SJSA1 (cell line): ENCODE data around the gene TOP3B. TPM values are rescaled to one million over a fixed set of nuclear protein-coding genes. Genes with fewer than 3 reads are reported as not detected.

ENCODE experiments used
- DNase-seq, 2 experiments: peaks; one replicate each; pipeline ENCODE4 v3.0.0-alpha.2; 2015 to 2020; ENCODE audit warnings: low spot score in 2 of 2, low read depth in 1 of 2
- H3K27ac ChIP-seq: fragments of 250-450 bp; sonication (Bioruptor Pico); 2 replicates; pipeline ENCODE4 v1.5.1; 2020; ENCODE audit warnings: mild to moderate bottlenecking, moderate library complexity
- H3K27me3 ChIP-seq: fragments of 250-450 bp; sonication (Bioruptor Pico); replicated peaks from 2 replicates; pipeline ENCODE4 v1.5.1; 2020; ENCODE audit warnings: mild to moderate bottlenecking, moderate library complexity
- H3K36me3 ChIP-seq: fragments of 250-450 bp; sonication (Bioruptor Pico); 2 replicates; pipeline ENCODE4 v1.5.1; 2020; ENCODE audit warnings: mild to moderate bottlenecking
- H3K4me1 ChIP-seq: fragments of 250-450 bp; sonication (Bioruptor Pico); replicated peaks from 2 replicates; pipeline ENCODE4 v1.6.1; 2021; ENCODE audit warnings: mild to moderate bottlenecking
- H3K4me3 ChIP-seq: fragments of 250-450 bp; sonication (Bioruptor Pico); 2 replicates; pipeline ENCODE4 v1.5.1; 2020; ENCODE audit warnings: mild to moderate bottlenecking
- H3K9me3 ChIP-seq: fragments of 250-450 bp; sonication (Bioruptor Pico); replicated peaks from 2 replicates; pipeline ENCODE4 v1.5.1; 2020; ENCODE audit warnings: mild to moderate bottlenecking
- total RNA-seq: library from RNA; depleted of rRNA; stranded (reverse); fragments of >200 nt; shearing (Covaris generic); gene quantifications from 2 replicates; pipeline ENCODE4 v1.2.3, GENCODE V29; 2014

TOP3B gene
- total RNA-seq, 1 experiment from 2014 or later = 34.3 TPM

- H3K36me3 ChIP-seq = no peaks in the 10 kb centered on the region
- no peaks in the 10 kb centered on the region for H3K4me1 ChIP-seq
- no peak overlapping the region for H3K4me3 ChIP-seq
- no peaks in the 10 kb centered on the region for H3K9me3 ChIP-seq
- peaks cover 24% of the 10 kb centered on the region for H3K27me3 ChIP-seq
- DNase-seq = no peak
- H3K27ac ChIP-seq = no peak overlapping the region
Observed at GRCh38 chr22:22020425-22020852, 37.9 kb upstream of the TOP3B start.

GRCh38 chr22:22019659-22020424 is 37.3 kb upstream of the TOP3B start:
- H3K27ac ChIP-seq = no peak overlapping the region
- no peak for DNase-seq
- no peaks in the 10 kb centered on the region for H3K4me1 ChIP-seq

GRCh38 chr22:22018825-22019658 is 36.5 kb upstream of the TOP3B start:
- no peak overlapping the region for H3K27ac ChIP-seq
- DNase-seq = no peak

More at GRCh38 chr22:22019659-22020424, 37.3 kb upstream of the TOP3B start:
- H3K36me3 ChIP-seq = no peaks in the 10 kb centered on the region
- H3K9me3 ChIP-seq = no peaks in the 10 kb centered on the region
- peaks cover 27% of the 10 kb centered on the region for H3K27me3 ChIP-seq
- no peak overlapping the region for H3K4me3 ChIP-seq

GRCh38 chr22:22015631-22016030 is 33.0 kb upstream of the TOP3B start:
- Histone ChIP-seq H3K27me3 (peaks cover 37% of the 10 kb centered on the region), H3K27ac (no peak overlapping the region), H3K9me3 (peaks cover 5% of the 10 kb centered on the region; the same call in 1 of the 2 replicates), H3K4me3 (no peak overlapping the region), H3K36me3 (no peaks in the 10 kb centered on the region), H3K4me1 (no peaks in the 10 kb centered on the region)
- no peak for DNase-seq

More at GRCh38 chr22:22018825-22019658, 36.5 kb upstream of the TOP3B start:
- H3K27me3 ChIP-seq = peaks cover 27% of the 10 kb centered on the region
- H3K9me3 ChIP-seq = no peaks in the 10 kb centered on the region
- no peaks in the 10 kb centered on the region for H3K4me1 ChIP-seq
- no peaks in the 10 kb centered on the region for H3K36me3 ChIP-seq
- no peak overlapping the region for H3K4me3 ChIP-seq

GRCh38 chr22:22014285-22014659 is 31.7 kb upstream of the TOP3B start:
- DNase-seq = no peak
- H3K4me3 ChIP-seq = no peak overlapping the region
- no peaks in the 10 kb centered on the region for H3K36me3 ChIP-seq
- no peak overlapping the region for H3K27ac ChIP-seq
- H3K9me3 ChIP-seq = peaks cover 5% of the 10 kb centered on the region; the same call in 1 of the 2 replicates
- peaks cover 47% of the 10 kb centered on the region for H3K27me3 ChIP-seq
- H3K4me1 ChIP-seq = no peaks in the 10 kb centered on the region

- no peaks in the 10 kb centered on the region for H3K4me1 ChIP-seq
- no peak for DNase-seq
- H3K27me3 ChIP-seq = peaks cover 51% of the 10 kb centered on the region
- H3K4me3 ChIP-seq = no peak overlapping the region
- H3K9me3 ChIP-seq = peaks cover 5% of the 10 kb centered on the region; the same call in 1 of the 2 replicates
- H3K27ac ChIP-seq = no peak overlapping the region
- no peaks in the 10 kb centered on the region for H3K36me3 ChIP-seq
Observed at GRCh38 chr22:22013559-22014284, 31.1 kb upstream of the TOP3B start.

GRCh38 chr22:22011964-22012363 is 29.4 kb upstream of the TOP3B start:
- H3K4me1 ChIP-seq = no peaks in the 10 kb centered on the region
- H3K27ac ChIP-seq = no peak overlapping the region
- H3K36me3 ChIP-seq = no peaks in the 10 kb centered on the region
- no peak overlapping the region for H3K4me3 ChIP-seq
- peaks cover 5% of the 10 kb centered on the region; the same call in 1 of the 2 replicates for H3K9me3 ChIP-seq
- peaks cover 43% of the 10 kb centered on the region for H3K27me3 ChIP-seq
- no peak for DNase-seq

GRCh38 chr22:22010358-22010757 is 27.8 kb upstream of the TOP3B start:
- no peak overlapping the region for H3K4me3 ChIP-seq
- peaks cover 31% of the 10 kb centered on the region for H3K27me3 ChIP-seq
- peaks cover 5% of the 10 kb centered on the region; the same call in 1 of the 2 replicates for H3K9me3 ChIP-seq
- no peaks in the 10 kb centered on the region for H3K36me3 ChIP-seq
- no peaks in the 10 kb centered on the region for H3K4me1 ChIP-seq
- H3K27ac ChIP-seq = no peak overlapping the region
- no peak for DNase-seq

- H3K36me3 ChIP-seq = no peaks in the 10 kb centered on the region
- DNase-seq = no peak
Observed at GRCh38 chr22:22009661-22010060, 27.1 kb upstream of the TOP3B start.

GRCh38 chr22:22006596-22006990 is 24.0 kb upstream of the TOP3B start:
- no peaks in the 10 kb centered on the region for H3K9me3 ChIP-seq
- DNase-seq = no peak
- H3K27me3 ChIP-seq = peaks cover 46% of the 10 kb centered on the region
- no peak overlapping the region for H3K27ac ChIP-seq
- no peaks in the 10 kb centered on the region for H3K36me3 ChIP-seq
- H3K4me3 ChIP-seq = no peak overlapping the region
- H3K4me1 ChIP-seq = no peaks in the 10 kb centered on the region

More at GRCh38 chr22:22009661-22010060, 27.1 kb upstream of the TOP3B start:
- H3K4me3 ChIP-seq = no peak overlapping the region
- H3K4me1 ChIP-seq = no peaks in the 10 kb centered on the region
- no peak overlapping the region for H3K27ac ChIP-seq
- H3K9me3 ChIP-seq = peaks cover 5% of the 10 kb centered on the region; the same call in 1 of the 2 replicates
- peaks cover 28% of the 10 kb centered on the region for H3K27me3 ChIP-seq

GRCh38 chr22:22005945-22006595 is 23.5 kb upstream of the TOP3B start:
- H3K27me3 ChIP-seq = peaks cover 50% of the 10 kb centered on the region
- H3K4me1 ChIP-seq = no peaks in the 10 kb centered on the region
- DNase-seq = no peak
- no peak overlapping the region for H3K27ac ChIP-seq
- no peaks in the 10 kb centered on the region for H3K9me3 ChIP-seq
- H3K4me3 ChIP-seq = no peak overlapping the region
- H3K36me3 ChIP-seq = no peaks in the 10 kb centered on the region

- no peak for DNase-seq
- no peaks in the 10 kb centered on the region for H3K36me3 ChIP-seq
- no peak overlapping the region for H3K4me3 ChIP-seq
- H3K9me3 ChIP-seq = no peaks in the 10 kb centered on the region
- peaks cover 57% of the 10 kb centered on the region for H3K27me3 ChIP-seq
- no peaks in the 10 kb centered on the region for H3K4me1 ChIP-seq
- no peak overlapping the region for H3K27ac ChIP-seq
Observed at GRCh38 chr22:22003233-22003632, 20.6 kb upstream of the TOP3B start.

GRCh38 chr22:22002526-22003055 is 20.0 kb upstream of the TOP3B start:
- no peak overlapping the region for H3K4me3 ChIP-seq
- no peaks in the 10 kb centered on the region for H3K4me1 ChIP-seq
- H3K36me3 ChIP-seq = no peaks in the 10 kb centered on the region
- DNase-seq = no peak
- no peaks in the 10 kb centered on the region for H3K9me3 ChIP-seq
- no peak overlapping the region for H3K27ac ChIP-seq
- peaks cover 56% of the 10 kb centered on the region for H3K27me3 ChIP-seq
